Measurements from ENCODE around the gene GALNT9.

- TF ChIP-seq POLR2A (IDR thresholded peaks at IDR 0.05) (no peak), CTCF (IDR thresholded peaks at IDR 0.05) (no peak)
Observed at GRCh38 chr12:132265056-132265800, 64.2 kb downstream of the GALNT9 start.

All from ovary (tissue), 3 donors.